Astrocyte of the cerebellum (primary cell): ENCODE measurements around the gene ZNF143.

ENCODE experiments used
- DNase-seq: peaks from one replicate; pipeline ENCODE4 v3.0.0-alpha.2; 2011; ENCODE audit warnings: low read depth
- H3K4me3 ChIP-seq: 2 replicates; pipeline ENCODE4 v1.5.1; 2011; ENCODE audit warnings: mild to moderate bottlenecking, low read depth, low read length, moderate library complexity
- in situ Hi-C: cut with HindIII; loops from 2 replicates; pipeline ENCODE4 v1.10.0; 2017; ENCODE audit warnings: low sequenced_read_pairs
- TF ChIP-seq, protein P1 (sequence below): IDR thresholded peaks from 2 replicates; pipeline ENCODE4 v1.5.1; 2012; ENCODE audit warnings: low read length, low read depth, moderate library complexity, mild to moderate bottlenecking; ENCODE audit errors: missing control alignments

The ZNF143 gene

DNA sequence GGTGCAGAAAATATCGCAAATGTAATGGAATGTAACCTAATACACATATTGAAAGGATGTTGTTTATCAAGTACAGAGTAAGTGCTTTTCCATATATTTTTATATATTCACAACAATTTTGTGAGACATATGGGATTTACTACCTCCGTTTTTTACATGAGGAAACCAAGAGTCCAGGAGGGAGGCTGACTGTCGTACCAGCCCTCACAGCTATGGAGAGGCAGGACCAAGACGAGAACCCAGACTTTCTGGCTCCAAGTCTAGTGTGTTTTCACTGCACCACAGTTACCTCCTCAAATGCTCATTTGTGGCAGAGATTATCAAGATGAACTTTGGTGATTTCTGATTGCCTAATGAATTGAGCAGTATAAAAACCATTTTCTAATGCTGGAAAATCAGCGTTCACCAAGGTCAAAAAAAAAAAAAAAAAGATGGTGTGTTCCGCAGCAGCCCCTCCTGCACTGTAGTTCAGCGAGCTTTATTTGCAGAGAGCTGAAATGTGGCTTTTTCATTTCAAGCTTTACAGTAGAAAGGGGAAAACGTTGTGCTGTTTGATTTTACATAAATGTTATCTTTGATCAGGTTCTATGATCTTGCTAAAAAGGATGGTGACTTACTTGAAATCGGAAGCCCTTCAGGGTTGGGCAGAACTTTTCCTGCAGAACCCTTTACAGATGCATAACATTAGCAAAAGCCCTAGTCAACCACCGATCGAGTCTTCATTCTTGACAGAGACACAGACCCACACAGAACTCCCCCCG lies 67.9 kb downstream of the ZNF143 start:
- TF ChIP-seq, protein P1, sequence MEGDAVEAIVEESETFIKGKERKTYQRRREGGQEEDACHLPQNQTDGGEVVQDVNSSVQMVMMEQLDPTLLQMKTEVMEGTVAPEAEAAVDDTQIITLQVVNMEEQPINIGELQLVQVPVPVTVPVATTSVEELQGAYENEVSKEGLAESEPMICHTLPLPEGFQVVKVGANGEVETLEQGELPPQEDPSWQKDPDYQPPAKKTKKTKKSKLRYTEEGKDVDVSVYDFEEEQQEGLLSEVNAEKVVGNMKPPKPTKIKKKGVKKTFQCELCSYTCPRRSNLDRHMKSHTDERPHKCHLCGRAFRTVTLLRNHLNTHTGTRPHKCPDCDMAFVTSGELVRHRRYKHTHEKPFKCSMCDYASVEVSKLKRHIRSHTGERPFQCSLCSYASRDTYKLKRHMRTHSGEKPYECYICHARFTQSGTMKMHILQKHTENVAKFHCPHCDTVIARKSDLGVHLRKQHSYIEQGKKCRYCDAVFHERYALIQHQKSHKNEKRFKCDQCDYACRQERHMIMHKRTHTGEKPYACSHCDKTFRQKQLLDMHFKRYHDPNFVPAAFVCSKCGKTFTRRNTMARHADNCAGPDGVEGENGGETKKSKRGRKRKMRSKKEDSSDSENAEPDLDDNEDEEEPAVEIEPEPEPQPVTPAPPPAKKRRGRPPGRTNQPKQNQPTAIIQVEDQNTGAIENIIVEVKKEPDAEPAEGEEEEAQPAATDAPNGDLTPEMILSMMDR: no peak
- H3K4me3 ChIP-seq: no peak overlapping the region
- in situ Hi-C loops: no loop called here
- no peak for DNase-seq

DNA sequence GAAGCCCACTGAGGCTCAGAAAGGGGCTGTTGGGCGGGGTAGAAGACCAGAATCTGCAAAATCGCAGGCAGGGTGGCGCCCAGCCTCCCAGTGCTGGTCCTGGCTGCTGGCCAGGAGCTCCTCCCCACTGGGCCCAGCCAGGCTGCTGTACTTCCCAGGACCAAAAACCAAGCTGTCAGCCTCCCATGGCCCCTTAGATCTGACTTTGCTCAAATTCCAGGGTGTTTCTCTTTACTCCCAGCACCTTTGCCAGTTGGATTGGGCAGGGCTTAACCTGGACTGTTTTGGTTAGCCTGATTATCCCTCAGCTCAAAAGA lies 68.5 kb downstream of the ZNF143 start:
- TF ChIP-seq, protein P1: no peak
- H3K4me3 ChIP-seq: no peak overlapping the region
- no peak for DNase-seq
- in situ Hi-C loops: no loop called here

DNA sequence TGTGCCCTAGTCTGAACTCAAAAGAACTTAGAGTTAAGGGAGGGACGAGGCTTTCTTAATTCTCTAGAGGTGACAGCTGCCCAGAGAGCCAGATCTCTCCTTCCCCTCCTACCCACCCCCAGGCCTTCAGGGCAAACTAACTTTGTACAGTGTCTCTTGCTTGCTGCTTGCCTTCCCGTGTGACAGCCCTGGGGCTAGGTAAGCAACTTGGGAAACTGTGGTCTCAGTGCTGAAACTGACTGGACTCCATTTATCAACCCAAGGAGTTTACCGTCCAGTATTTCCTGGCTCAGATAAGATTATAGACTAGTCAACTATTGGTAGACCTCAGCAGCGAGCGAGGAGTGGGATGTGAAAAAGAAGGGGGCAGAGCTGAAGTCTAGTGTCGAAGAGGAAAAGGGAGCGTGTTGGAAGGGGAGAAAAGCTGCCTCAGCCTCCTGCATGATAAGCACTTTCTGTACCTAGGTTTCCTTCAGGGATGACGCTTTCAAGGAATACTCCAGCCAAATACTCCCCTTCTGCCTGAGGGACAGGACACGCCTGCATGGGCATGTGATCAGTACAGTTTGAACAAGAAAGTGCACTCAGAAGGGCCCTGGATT lies 69.3 kb downstream of the ZNF143 start:
- DNase-seq: no peak
- no peak overlapping the region for H3K4me3 ChIP-seq
- TF ChIP-seq, protein P1: no peak
- in situ Hi-C loops: no loop called here

DNA sequence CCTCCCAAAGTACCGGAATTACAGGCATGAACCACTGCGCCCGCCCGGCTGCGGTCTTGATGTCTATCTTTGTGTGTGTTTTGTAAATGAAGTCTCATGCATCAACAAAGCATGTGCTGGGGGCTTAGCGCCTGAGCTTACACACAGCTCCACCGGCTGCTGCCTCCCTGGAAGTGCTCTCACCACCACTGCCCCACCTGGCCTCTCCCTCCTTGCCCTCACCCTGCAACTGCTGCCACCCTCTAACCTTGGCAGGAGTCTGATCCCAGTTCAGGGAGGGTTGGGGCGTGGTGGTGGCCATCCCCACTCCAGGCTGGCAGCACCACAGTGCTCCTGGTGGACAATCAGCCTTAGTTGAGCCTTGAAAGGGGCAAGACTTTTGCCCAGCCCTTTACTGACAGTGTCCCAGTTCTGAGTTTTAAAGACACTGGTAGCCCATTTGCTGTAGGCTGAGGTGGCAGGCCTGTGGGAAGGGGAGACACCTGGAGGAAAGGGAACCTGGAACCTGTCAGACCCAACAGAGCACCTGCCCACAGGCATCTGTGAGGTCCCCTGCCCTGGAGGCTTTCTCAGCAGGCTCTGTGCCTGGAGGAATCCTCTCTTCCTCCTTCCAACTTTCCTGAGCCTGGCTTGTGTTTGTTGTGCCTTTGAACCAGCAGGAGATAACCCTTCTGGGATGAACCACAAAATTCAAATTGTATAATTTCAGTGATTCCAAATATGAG lies 70.3 kb downstream of the ZNF143 start:
- TF ChIP-seq, protein P1: no peak
- no peak overlapping the region for H3K4me3 ChIP-seq
- DNase-seq: no peak
- in situ Hi-C loops: no loop called here

DNA sequence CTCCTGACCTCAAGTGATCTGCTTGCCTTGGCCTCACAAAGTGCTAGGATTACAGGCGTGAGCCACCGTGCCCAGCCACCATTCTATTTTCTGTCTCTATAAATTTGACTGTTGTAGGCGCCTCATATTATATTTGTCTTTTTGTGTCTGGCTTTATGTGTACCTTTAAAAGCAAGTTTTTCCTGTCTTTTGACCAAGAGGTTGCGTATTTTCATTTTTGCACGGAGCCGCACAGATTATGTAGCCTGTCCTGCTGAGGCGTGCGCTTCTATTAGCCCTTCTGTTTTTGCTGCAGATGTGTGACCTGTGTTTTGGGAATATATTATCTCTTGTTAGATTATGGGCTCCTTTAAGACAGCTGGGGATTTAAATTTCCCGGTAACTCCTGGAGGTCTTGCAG lies 72.2 kb downstream of the ZNF143 start:
- H3K4me3 ChIP-seq: no peak overlapping the region
- no peak for DNase-seq
- in situ Hi-C loops: no loop called here
- TF ChIP-seq, protein P1: no peak

DNA sequence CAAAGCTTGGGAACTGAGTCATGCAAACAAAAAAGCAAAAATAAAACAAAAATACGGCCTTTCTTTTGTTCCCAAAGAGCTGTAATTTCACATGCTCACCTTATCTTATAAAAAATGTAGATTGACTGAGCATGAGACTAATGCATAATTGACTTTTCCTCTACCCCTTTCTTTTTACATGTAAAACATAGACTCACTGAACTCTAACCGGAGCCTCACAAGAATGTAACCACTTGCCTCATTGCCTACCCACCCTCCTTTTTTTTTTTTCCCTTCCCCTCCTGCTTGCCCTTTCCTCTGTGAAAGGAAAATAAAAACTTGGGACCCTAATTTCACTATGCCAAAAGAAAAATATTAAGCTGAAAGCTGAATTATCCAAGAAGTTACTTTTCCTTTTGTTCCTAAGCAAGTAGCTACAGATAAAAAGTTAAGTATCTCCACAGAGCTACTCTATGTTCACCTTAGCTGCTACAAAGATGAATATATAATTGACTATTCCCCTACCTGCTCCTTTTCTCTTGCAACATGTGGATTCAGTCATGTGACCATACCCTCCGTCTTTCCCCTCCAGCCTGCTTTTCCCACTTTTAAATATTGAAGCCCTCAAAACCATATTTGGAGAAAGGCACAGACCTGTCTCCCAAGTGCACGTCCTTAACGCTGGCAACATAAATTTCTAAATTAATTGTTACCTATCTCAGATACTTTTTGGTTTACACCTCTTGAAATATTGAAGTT lies 73.1 kb downstream of the ZNF143 start:
- no peak for DNase-seq
- in situ Hi-C loops: no loop called here

More for the DNA sequence above, 73.1 kb downstream of the ZNF143 start:
- TF ChIP-seq, protein P1: no peak
- H3K4me3 ChIP-seq: no peak overlapping the region
